Measurements from ENCODE around the gene SCGB3A1. TPM values are rescaled to one million over a fixed set of nuclear protein-coding genes. Genes with fewer than 3 reads are reported as not detected.

SCGB3A1 gene
- total RNA-seq, 1 experiment from 2014 or later: not detected

GRCh38 chr5:180604271-180604670 is 13.0 kb upstream of the SCGB3A1 start:
- ATAC-seq (no peak), DNase-seq (ENCODE audit: low spot score) (no peak)
- Mint-ChIP-seq H3K27ac (no peak overlapping the region), H3K9me3 (no peaks in the 10 kb centered on the region), H3K4me3 (no peak overlapping the region), H3K27me3 (ENCODE audit: low read depth) (no peaks in the 10 kb centered on the region), H3K4me1 (no peaks in the 10 kb centered on the region), H3K36me3 (no peaks in the 10 kb centered on the region)
- ChIA-PET POLR2A (no interaction called here), CTCF (no interaction called here)
- TF ChIP-seq GRHL2 (CRISPR knock-in tag; IDR thresholded peaks at IDR 0.05; ENCODE audit: insufficient replicate concordance, severe bottlenecking): no peak
- no peak for TF ChIP-seq CREM (CRISPR knock-in tag; IDR thresholded peaks at IDR 0.05)
- no peak for TF ChIP-seq ATF6 (CRISPR knock-in tag; IDR thresholded peaks at IDR 0.05)
- TF ChIP-seq MAX (CRISPR knock-in tag; IDR thresholded peaks at IDR 0.05): no peak
- TF ChIP-seq ZNF263 (CRISPR knock-in tag; IDR thresholded peaks at IDR 0.05; ENCODE audit: low read depth): no peak
- TF ChIP-seq RORB (CRISPR knock-in tag; IDR thresholded peaks at IDR 0.05): no peak
- no peak for TF ChIP-seq ETV6 (CRISPR knock-in tag; IDR thresholded peaks at IDR 0.05)
- no peak for TF ChIP-seq ZMAT4 (CRISPR knock-in tag; IDR thresholded peaks at IDR 0.05)
- TF ChIP-seq PRDM15 (CRISPR knock-in tag; IDR thresholded peaks at IDR 0.05): no peak
- TF ChIP-seq NFE2L1 (CRISPR knock-in tag; IDR thresholded peaks at IDR 0.05): no peak
- no peak for TF ChIP-seq SP1 (CRISPR knock-in tag; conservative IDR thresholded peaks at IDR 0.05)
- no peak for TF ChIP-seq ZNF425 (CRISPR knock-in tag; conservative IDR thresholded peaks at IDR 0.05)
- no peak for TF ChIP-seq OVOL2 (CRISPR knock-in tag; IDR thresholded peaks at IDR 0.05; ENCODE audit: borderline replicate concordance)
- TF ChIP-seq EMX1 (CRISPR knock-in tag; IDR thresholded peaks at IDR 0.05): no peak
- no peak for TF ChIP-seq GABPB1 (CRISPR knock-in tag; IDR thresholded peaks at IDR 0.05)
- no peak for TF ChIP-seq NR2C2 (CRISPR knock-in tag; IDR thresholded peaks at IDR 0.05)
- no peak for TF ChIP-seq IRF1 (CRISPR knock-in tag; IDR thresholded peaks at IDR 0.05)
- TF ChIP-seq TCF7 (CRISPR knock-in tag; IDR thresholded peaks at IDR 0.05; ENCODE audit: low read depth): no peak

Measured in WTC11 (cell line).